ENCODE results near the gene DLG2.

DNA sequence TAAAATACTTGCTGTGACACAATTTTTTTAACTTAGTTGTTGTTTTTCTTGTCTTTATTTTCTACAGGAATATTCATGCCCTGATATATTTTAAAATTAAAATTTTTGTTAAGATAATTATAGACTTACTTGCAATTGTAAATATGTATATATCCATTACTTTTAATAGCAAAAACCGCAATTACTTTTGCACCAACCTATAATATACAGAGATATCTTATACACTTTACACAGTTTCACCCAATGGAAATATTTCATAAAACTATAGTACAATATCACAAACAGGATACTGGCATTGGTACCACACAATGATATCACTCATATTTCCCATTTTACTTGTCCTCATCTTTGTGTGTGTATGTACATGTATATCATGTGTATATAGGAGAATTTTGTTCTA lies 188.8 kb downstream of the DLG2 start:
- TF ChIP-seq POLR2AphosphoS5 (IDR thresholded peaks at IDR 0.05) (no peak), POLR2A (IDR thresholded peaks at IDR 0.05; ENCODE audit: low read depth) (no peak), EP300 (IDR thresholded peaks at IDR 0.05) (no peak)
- TF ChIP-seq, protein P1, sequence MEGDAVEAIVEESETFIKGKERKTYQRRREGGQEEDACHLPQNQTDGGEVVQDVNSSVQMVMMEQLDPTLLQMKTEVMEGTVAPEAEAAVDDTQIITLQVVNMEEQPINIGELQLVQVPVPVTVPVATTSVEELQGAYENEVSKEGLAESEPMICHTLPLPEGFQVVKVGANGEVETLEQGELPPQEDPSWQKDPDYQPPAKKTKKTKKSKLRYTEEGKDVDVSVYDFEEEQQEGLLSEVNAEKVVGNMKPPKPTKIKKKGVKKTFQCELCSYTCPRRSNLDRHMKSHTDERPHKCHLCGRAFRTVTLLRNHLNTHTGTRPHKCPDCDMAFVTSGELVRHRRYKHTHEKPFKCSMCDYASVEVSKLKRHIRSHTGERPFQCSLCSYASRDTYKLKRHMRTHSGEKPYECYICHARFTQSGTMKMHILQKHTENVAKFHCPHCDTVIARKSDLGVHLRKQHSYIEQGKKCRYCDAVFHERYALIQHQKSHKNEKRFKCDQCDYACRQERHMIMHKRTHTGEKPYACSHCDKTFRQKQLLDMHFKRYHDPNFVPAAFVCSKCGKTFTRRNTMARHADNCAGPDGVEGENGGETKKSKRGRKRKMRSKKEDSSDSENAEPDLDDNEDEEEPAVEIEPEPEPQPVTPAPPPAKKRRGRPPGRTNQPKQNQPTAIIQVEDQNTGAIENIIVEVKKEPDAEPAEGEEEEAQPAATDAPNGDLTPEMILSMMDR (IDR thresholded peaks at IDR 0.05): no peak
